ENCODE data around the gene SH2B2. TPM values are rescaled to one million over a fixed set of nuclear protein-coding genes. Genes with fewer than 3 reads are reported as not detected.

SH2B2 gene
- total RNA-seq: 1.5 and 3.3 TPM in 2 replicates

GRCh38 chr7:102286237-102287110, at the start of gene SH2B2:
Gene SH2B2, plus strand, starts transcription at chr7:102286868. Its CDS starts 13,683 bp downstream, at chr7:102300551.

GRCh38 chr7:102356344-102356743, 69.7 kb downstream of the SH2B2 start, which contains the start of gene SPDYE6:
Gene SPDYE6, minus strand, starts transcription at chr7:102356444. Its CDS starts 421 bp downstream, at chr7:102356023.

Other genes starting within 250 kb of the SH2B2 start
- 0.15 and 0.17 TPM in 2 replicates for gene SPDYE6, start 69.6 kb downstream of the SH2B2 start, total RNA-seq
- 16.7 and 19.3 TPM in 2 replicates for gene PRKRIP1, start 109.5 kb downstream of the SH2B2 start, total RNA-seq
- gene ORAI2, start 146.7 kb downstream of the SH2B2 start, total RNA-seq: 40.1 and 52.9 TPM in 2 replicates
- 13.2 and 17.4 TPM in 2 replicates for gene ALKBH4, start 178.0 kb downstream of the SH2B2 start, total RNA-seq
- gene LRWD1, start 178.1 kb downstream of the SH2B2 start, total RNA-seq: 15.0 and 23.5 TPM in 2 replicates
- 27.6 and 29.4 TPM in 2 replicates for gene POLR2J, start 192.1 kb downstream of the SH2B2 start, total RNA-seq
- gene RASA4B, start 230.9 kb downstream of the SH2B2 start, total RNA-seq: 3.0 and 3.5 TPM in 2 replicates